Prostate gland (tissue), 2 donors: ENCODE data around the gene LRRN2. TPM values are rescaled to one million over a fixed set of nuclear protein-coding genes. Genes with fewer than 3 reads are reported as not detected.
"Not testable (repeated sequence)": the region's sequence is repeated elsewhere in the genome, so short reads cannot be mapped to it uniquely, and the experiment has no call there.

Experiments
- DNase-seq: peaks from one replicate; pipeline ENCODE4 v3.0.0-alpha.2; 2019; ENCODE audit warnings: low spot score
- H3K27ac ChIP-seq, 2 donors: fragments of 200-600 bp; sonication (generic); 2 replicates each; pipeline ENCODE4 v1.5.1; 2017 to 2019
- H3K27me3 ChIP-seq: fragments of 200-600 bp; sonication (generic); replicated peaks from 2 replicates; pipeline ENCODE4 v1.5.1; 2019; ENCODE audit not compliant: insufficient read depth
- H3K36me3 ChIP-seq, 2 donors: fragments of 200-600 bp; sonication (generic); 1 replicate in 1 of 2; 2 replicates in 1 of 2; pipeline versions ENCODE4 v1.5.1 to v1.8.1; 2017 to 2019
- H3K4me1 ChIP-seq: fragments of 200-600 bp; sonication (generic); replicated peaks from 2 replicates; pipeline ENCODE4 v1.5.1; 2019
- H3K4me3 ChIP-seq, 2 donors: fragments of 200-600 bp; sonication (generic); 2 replicates each; pipeline ENCODE4 v1.5.1; 2017 to 2019
- H3K9me3 ChIP-seq: fragments of 200-600 bp; sonication (generic); 2 replicates; pipeline ENCODE4 v1.5.1; 2017
- POLR2A ChIP-seq: fragments of 450-650 bp; IDR thresholded peaks from one replicate; pipeline ENCODE4 v1.6.1; 2016; ENCODE audit warnings: antibody characterized with exemption, mild to moderate bottlenecking
- POLR2AphosphoS5 ChIP-seq: sonication (generic); formaldehyde crosslinking; IDR thresholded peaks from one replicate; pipeline ENCODE4 v1.6.1; 2017; ENCODE audit warnings: antibody characterized with exemption
- WGBS: methylation state at CpG from one replicate; pipeline ENCODE4 v1.1.5; 2018; 5-methylcytosine and 5-hydroxymethylcytosine counted together
- intact Hi-C: fragments of 100-400 bp; cut with DNase I; formaldehyde crosslinking; loops from one replicate; pipeline ENCODE4 v1.14.2; 2022
- total RNA-seq, 2 donors: library from RNA; depleted of rRNA; stranded (reverse); fragments of >200 nt; gene quantifications; one replicate each; pipeline ENCODE4 v1.1.0, GENCODE V29; 2016
- TF ChIP-seq, protein P1 (sequence below), 4 experiments: fragments of 200-600 bp in 2 of 4; fragments of 450-650 bp in 2 of 4; sonication (generic) in 2 of 4; IDR thresholded peaks; 1 replicate in 3 of 4; 2 replicates in 1 of 4; pipeline ENCODE4 v1.5.1; 2016 to 2019; ENCODE audit warnings: antibody characterized with exemption in 4 of 4, mild to moderate bottlenecking in 2 of 4, moderate library complexity in 2 of 4

LRRN2 gene
- total RNA-seq, 2 donors from 2014 or later: 0.55 to 15.3 TPM

DNA sequence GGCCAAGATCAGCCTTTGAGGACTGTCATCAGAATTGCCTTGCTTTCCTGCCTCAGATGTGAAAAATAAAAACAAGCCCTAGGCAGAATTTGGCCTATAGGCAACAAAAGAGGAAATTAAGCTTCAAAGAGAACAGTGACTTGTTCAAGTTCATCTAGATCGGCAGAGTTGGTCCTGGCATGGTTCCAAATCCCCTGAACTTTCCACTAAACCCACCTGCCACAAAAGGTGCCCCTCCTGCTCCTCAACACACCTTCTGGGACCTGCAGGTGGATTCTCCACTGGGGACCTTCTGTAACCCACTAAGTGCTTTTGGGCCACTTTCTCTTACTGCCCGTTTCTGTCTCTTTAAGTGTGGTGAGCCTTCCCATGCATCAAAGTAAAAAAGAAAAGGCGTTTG is 42.5 kb upstream of the LRRN2 start:
- no peak overlapping the region for H3K27ac ChIP-seq
- H3K4me1 ChIP-seq: no peaks in the 10 kb centered on the region
- TF ChIP-seq, protein P1, sequence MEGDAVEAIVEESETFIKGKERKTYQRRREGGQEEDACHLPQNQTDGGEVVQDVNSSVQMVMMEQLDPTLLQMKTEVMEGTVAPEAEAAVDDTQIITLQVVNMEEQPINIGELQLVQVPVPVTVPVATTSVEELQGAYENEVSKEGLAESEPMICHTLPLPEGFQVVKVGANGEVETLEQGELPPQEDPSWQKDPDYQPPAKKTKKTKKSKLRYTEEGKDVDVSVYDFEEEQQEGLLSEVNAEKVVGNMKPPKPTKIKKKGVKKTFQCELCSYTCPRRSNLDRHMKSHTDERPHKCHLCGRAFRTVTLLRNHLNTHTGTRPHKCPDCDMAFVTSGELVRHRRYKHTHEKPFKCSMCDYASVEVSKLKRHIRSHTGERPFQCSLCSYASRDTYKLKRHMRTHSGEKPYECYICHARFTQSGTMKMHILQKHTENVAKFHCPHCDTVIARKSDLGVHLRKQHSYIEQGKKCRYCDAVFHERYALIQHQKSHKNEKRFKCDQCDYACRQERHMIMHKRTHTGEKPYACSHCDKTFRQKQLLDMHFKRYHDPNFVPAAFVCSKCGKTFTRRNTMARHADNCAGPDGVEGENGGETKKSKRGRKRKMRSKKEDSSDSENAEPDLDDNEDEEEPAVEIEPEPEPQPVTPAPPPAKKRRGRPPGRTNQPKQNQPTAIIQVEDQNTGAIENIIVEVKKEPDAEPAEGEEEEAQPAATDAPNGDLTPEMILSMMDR (IDR thresholded peaks at IDR 0.05): no peak
- TF ChIP-seq POLR2AphosphoS5 (no peak), POLR2A (no peak)
- 44% methylated on average over 3 of the region's 3 CpGs for WGBS
- intact Hi-C loops: no loop called here
- H3K4me3 ChIP-seq: no peak overlapping the region
- no peaks in the 10 kb centered on the region for H3K27me3 ChIP-seq
- H3K9me3 ChIP-seq: no peaks in the 10 kb centered on the region
- no peaks in the 10 kb centered on the region for H3K36me3 ChIP-seq
- DNase-seq: no peak

DNA sequence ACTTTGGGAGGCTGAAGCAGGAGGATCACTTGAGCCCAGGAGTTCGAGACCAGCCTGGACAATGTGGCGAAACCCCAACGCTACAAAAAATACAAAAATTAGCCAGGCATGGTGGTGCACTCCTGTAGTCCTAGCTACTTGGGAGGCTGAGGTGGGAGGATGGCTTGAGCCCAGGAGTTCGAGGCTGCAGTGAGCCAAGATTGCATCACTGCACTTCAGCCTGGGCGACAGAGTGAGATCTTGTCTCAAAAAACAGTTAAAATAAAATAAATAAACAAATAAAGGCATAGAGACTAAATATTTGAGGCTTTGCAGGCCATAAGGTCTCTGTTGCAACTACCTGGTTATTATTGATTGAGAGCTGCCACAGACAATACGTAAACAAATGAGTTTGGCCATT is 41.9 kb upstream of the LRRN2 start:
- intact Hi-C loops, H3K9me3 ChIP-seq, H3K4me3 ChIP-seq, H3K4me1 ChIP-seq, H3K27me3 ChIP-seq, DNase-seq, H3K36me3 ChIP-seq, H3K27ac ChIP-seq: not testable (repeated sequence)
- WGBS: 88% methylated on average over 6 of the region's 6 CpGs

DNA sequence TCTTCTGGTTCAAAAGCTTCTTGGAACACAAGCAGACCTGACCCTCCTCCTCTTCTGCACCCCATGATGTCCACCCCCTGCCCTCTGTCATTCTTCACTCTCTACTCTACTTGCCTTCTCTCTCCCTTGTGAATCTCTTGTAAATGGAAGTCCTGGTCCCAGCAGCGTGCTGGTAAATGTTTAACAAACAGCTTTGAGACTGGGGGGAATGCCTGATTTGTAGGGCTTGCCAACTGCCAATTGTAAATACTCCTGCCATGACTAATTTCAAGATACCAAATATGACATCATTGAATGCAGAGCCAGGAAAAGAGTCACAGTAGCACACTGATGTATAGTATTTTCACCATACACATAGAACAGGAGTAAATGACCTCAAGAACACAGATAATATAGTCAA is 40.9 kb upstream of the LRRN2 start:
- Histone ChIP-seq H3K27me3 (no peaks in the 10 kb centered on the region), H3K27ac (no peak overlapping the region), H3K4me3 (no peak overlapping the region), H3K4me1 (no peaks in the 10 kb centered on the region), H3K36me3 (no peaks in the 10 kb centered on the region), H3K9me3 (no peaks in the 10 kb centered on the region)
- no peak for TF ChIP-seq POLR2A
- TF ChIP-seq, protein P1 (IDR thresholded peaks at IDR 0.05): no peak
- TF ChIP-seq POLR2AphosphoS5: no peak
- intact Hi-C loops: no loop called here
- WGBS: 37% methylated on average over 1 of the region's 1 CpG
- no peak for DNase-seq

DNA sequence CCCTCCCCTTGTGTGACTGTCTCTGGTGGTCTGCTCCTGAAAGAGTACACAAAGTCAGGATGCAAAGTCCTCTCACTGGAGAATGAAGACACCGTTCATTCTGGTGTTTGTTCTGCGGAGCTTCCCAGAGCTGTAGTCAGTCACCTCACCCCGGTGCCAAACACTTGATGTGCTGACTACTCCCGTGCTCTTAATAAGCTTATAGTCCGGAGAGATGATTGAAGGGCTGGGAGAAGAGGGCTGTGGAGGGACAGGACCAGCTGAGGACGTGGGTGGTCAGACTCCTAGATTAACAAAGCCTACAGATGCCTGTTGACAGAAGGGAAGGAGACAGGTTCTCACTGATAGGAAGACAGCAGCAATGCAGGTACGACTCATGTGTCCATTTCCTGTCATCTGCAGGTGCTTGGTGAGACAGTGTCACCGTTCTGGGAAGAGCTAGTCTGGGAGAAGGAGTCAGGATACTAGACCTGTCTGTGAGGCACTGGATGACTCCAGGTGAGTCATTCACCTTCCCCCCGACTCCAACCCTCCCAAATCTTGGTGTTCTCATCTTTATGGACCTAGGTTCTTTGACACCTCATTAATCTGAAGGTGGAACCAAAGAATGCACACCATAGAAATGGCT is 40.4 kb upstream of the LRRN2 start:
- Histone ChIP-seq H3K36me3 (no peaks in the 10 kb centered on the region), H3K9me3 (no peaks in the 10 kb centered on the region), H3K27ac (no peak overlapping the region), H3K4me1 (no peaks in the 10 kb centered on the region), H3K4me3 (no peak overlapping the region), H3K27me3 (no peaks in the 10 kb centered on the region)
- TF ChIP-seq, protein P1 (IDR thresholded peaks at IDR 0.05): no peak
- TF ChIP-seq POLR2AphosphoS5: no peak
- TF ChIP-seq POLR2A: no peak
- intact Hi-C loops: no loop called here
- 60% methylated on average over 9 of the region's 9 CpGs for whole genome bisulfite sequencing
- DNase-seq: no peak

DNA sequence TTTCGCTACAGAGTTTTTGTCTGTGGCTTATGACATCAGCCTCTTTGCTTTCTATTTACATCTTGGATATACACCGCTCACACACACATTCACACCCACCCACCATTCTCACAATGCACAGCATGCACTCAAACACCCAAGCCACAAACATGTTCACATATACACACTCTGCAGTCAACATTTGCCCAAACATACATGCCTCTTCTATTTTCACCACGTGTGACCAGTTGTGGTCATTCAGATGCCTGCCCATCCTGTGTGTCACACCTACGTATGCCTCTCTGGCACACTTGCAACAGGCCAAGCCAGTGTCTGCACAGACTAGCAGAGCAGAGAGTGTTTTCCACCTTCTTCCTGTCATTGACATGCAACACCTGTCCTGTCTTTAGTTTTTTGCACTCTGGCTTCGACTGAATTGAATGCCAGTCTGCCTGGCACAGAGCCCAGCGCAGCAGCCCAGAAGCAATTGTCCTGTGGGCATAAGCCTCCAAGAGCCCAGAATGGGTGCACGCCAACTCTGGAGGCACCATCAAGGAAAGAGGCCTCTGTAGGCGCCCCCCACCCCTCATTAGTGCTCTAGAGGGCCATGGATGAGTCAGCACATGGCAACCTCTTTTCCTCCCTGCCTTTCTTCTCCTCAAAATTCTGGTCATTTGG is 37.7 kb upstream of the LRRN2 start:
- DNase-seq: no peak
- no peak for TF ChIP-seq POLR2AphosphoS5
- TF ChIP-seq POLR2A: no peak
- TF ChIP-seq, protein P1 (IDR thresholded peaks at IDR 0.05): no peak
- H3K4me1 ChIP-seq: no peaks in the 10 kb centered on the region
- 60% methylated on average over 8 of the region's 8 CpGs for WGBS
- no peaks in the 10 kb centered on the region for H3K27me3 ChIP-seq
- no peak overlapping the region for H3K27ac ChIP-seq
- intact Hi-C loops: no loop called here
- no peak overlapping the region for H3K4me3 ChIP-seq
- no peaks in the 10 kb centered on the region for H3K36me3 ChIP-seq
- no peaks in the 10 kb centered on the region for H3K9me3 ChIP-seq
